Neural crest cell (in vitro differentiated cells): ENCODE measurements around the gene TMEM196. TPM values are rescaled to one million over a fixed set of nuclear protein-coding genes. Genes with fewer than 3 reads are reported as not detected.

Experiments
- DNase-seq: peaks from one replicate; pipeline ENCODE4 v3.0.0; 2021; ENCODE audit warnings: low read depth, mixed read lengths, low spot score
- H3K27ac Mint-ChIP-seq: one replicate; pipeline ENCODE4 v1.8.0; 2021; ENCODE audit warnings: mild to moderate bottlenecking, mixed read lengths; ENCODE audit not compliant: unreplicated experiment
- H3K27me3 Mint-ChIP-seq: 2 replicates; pipeline ENCODE4 v1.8.0; 2021; ENCODE audit warnings: low read depth, mild to moderate bottlenecking, mixed read lengths
- H3K36me3 Mint-ChIP-seq: 2 replicates; pipeline ENCODE4 v1.8.0; 2021; ENCODE audit warnings: low read depth, mild to moderate bottlenecking, mixed read lengths
- H3K4me1 Mint-ChIP-seq: 2 replicates; pipeline ENCODE4 v1.8.0; 2021; ENCODE audit warnings: mixed read lengths
- H3K4me3 Mint-ChIP-seq: one replicate; pipeline ENCODE4 v1.8.0; 2021; ENCODE audit warnings: mild to moderate bottlenecking, mixed read lengths
- H3K9me3 Mint-ChIP-seq: 2 replicates; pipeline ENCODE4 v1.8.0; 2021; ENCODE audit warnings: mixed read lengths
- CTCF ChIP-seq: fragments of 200-600 bp; sonication (generic); conservative IDR thresholded peaks from 2 replicates; pipeline ENCODE4 v1.5.0; 2021; ENCODE audit warnings: antibody characterized with exemption, mild to moderate bottlenecking
- total RNA-seq: library from RNA; stranded (reverse); gene quantifications from 2 replicates; pipeline ENCODE4 v1.2.1, GENCODE V29; 2021

TMEM196 gene
- total RNA-seq, 1 donor from 2014 or later, result 0.65 TPM

GRCh38 chr7:19798986-19799385 is 25.6 kb upstream of the TMEM196 start:
- Mint-ChIP-seq H3K27ac (no peak overlapping the region), H3K36me3 (no peaks in the 10 kb centered on the region), H3K4me1 (no peaks in the 10 kb centered on the region), H3K27me3 (no peaks in the 10 kb centered on the region), H3K9me3 (no peaks in the 10 kb centered on the region), H3K4me3 (no peak overlapping the region)
- no peak for DNase-seq
- no peak for TF ChIP-seq CTCF

- H3K4me3 Mint-ChIP-seq, result no peak overlapping the region
- TF ChIP-seq CTCF, result no peak
- no peak overlapping the region for H3K27ac Mint-ChIP-seq
- H3K36me3 Mint-ChIP-seq, result peaks cover 6% of the 10 kb centered on the region
- H3K27me3 Mint-ChIP-seq, result no peaks in the 10 kb centered on the region
- peaks cover 17% of the 10 kb centered on the region for H3K9me3 Mint-ChIP-seq
- no peak for DNase-seq
- H3K4me1 Mint-ChIP-seq, result no peaks in the 10 kb centered on the region
Measured at GRCh38 chr7:19783541-19783940, 10.1 kb upstream of the TMEM196 start.

GRCh38 chr7:19776981-19777380 is 3.6 kb upstream of the TMEM196 start:
- Mint-ChIP-seq H3K36me3 (no peaks in the 10 kb centered on the region), H3K27ac (no peak overlapping the region), H3K9me3 (no peaks in the 10 kb centered on the region)

GRCh38 chr7:19775578-19775977 is 2.2 kb upstream of the TMEM196 start:
- Mint-ChIP-seq H3K9me3 (no peaks in the 10 kb centered on the region), H3K36me3 (no peaks in the 10 kb centered on the region), H3K4me1 (peaks cover 21% of the 10 kb centered on the region), H3K27me3 (peaks cover 34% of the 10 kb centered on the region), H3K27ac (no peak overlapping the region), H3K4me3 (no peak overlapping the region)
- no peak for TF ChIP-seq CTCF
- no peak for DNase-seq

More at GRCh38 chr7:19776981-19777380, 3.6 kb upstream of the TMEM196 start:
- no peak for DNase-seq
- H3K4me1 Mint-ChIP-seq, result peaks cover 20% of the 10 kb centered on the region
- H3K4me3 Mint-ChIP-seq, result no peak overlapping the region
- H3K27me3 Mint-ChIP-seq, result peaks cover 23% of the 10 kb centered on the region
- TF ChIP-seq CTCF, result no peak

- Mint-ChIP-seq H3K4me3 (peak overlapping the region; percentile 89), H3K27me3 (peaks cover 51% of the 10 kb centered on the region), H3K36me3 (no peaks in the 10 kb centered on the region), H3K4me1 (peaks cover 21% of the 10 kb centered on the region), H3K9me3 (no peaks in the 10 kb centered on the region), H3K27ac (peak overlapping the region; percentile 94)
- DNase-seq, result peak; percentile 5
- no peak for TF ChIP-seq CTCF
Measured at GRCh38 chr7:19772306-19772705, 1.1 kb downstream of the TMEM196 start.

- DNase-seq, result no peak
- H3K27me3 Mint-ChIP-seq, result no peaks in the 10 kb centered on the region
- H3K36me3 Mint-ChIP-seq, result no peaks in the 10 kb centered on the region
- H3K27ac Mint-ChIP-seq, result no peak overlapping the region
- TF ChIP-seq CTCF, result no peak
- no peak overlapping the region for H3K4me3 Mint-ChIP-seq
- no peaks in the 10 kb centered on the region for H3K9me3 Mint-ChIP-seq
- no peaks in the 10 kb centered on the region for H3K4me1 Mint-ChIP-seq
Measured at GRCh38 chr7:19762631-19763030, 10.8 kb downstream of the TMEM196 start.
